ENCODE results near the gene PTCH1. TPM values are rescaled to one million over a fixed set of nuclear protein-coding genes. Genes with fewer than 3 reads are reported as not detected.

Gene PTCH1
- polyA plus RNA-seq, 1 donor (not counting 4 experiments of a cell fraction or from before 2014, with no cell fraction given), result 1.7 TPM

DNA sequence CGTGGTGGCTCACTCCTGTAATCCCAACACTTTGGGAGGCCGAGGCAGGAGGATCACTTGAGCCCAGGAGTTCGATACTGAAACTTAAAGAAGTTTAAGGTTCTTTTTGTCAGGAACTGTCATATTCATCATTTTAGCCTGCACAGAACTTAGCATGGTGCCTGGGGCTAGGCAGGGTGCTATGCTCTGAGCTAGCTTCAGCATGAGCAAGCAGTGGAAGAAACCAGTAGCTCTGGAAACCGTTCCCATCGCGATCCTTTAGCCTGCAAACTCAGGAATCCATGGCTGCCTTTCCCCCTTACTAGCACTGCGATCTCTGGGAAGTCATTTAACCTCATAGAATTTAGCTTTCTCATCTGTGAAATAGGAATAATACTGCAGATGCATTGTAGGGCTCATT is 80.4 kb downstream of the PTCH1 start:
- Histone ChIP-seq H3K4me2 (ENCODE audit: control insufficient read depth, extremely low read depth, insufficient read depth, low read depth, low read length) (no peak overlapping the region), H3K4me1 (ENCODE audit: control insufficient read depth, extremely low read depth, insufficient read depth, low read length) (no peaks in the 10 kb centered on the region)

GRCh38 chr9:95435074-95435728 is 81.6 kb downstream of the PTCH1 start:
- Histone ChIP-seq H3K9me3 (ENCODE audit: control insufficient read depth, low read depth, low read length) (no peaks in the 10 kb centered on the region), H2AFZ (ENCODE audit: control insufficient read depth, low read length) (no peak overlapping the region), H3K27ac (ENCODE audit: control insufficient read depth, insufficient read depth, low read length) (no peak overlapping the region), H4K20me1 (ENCODE audit: control insufficient read depth, extremely low read depth, insufficient read depth, low read length) (no peaks in the 10 kb centered on the region), H3K9me1 (ENCODE audit: control insufficient read depth, extremely low read depth, insufficient read depth, low read length) (no peaks in the 10 kb centered on the region), H3K9ac (ENCODE audit: control insufficient read depth, extremely low read depth, insufficient read depth, low read length) (no peak overlapping the region), H3K4me2 (ENCODE audit: control insufficient read depth, extremely low read depth, insufficient read depth, low read depth, low read length) (no peak overlapping the region), H3K79me2 (ENCODE audit: control insufficient read depth, insufficient read depth, low read length) (no peaks in the 10 kb centered on the region), H3K27me3 (ENCODE audit: control insufficient read depth, extremely low read depth, insufficient read depth, low read length) (no peaks in the 10 kb centered on the region), H3K4me1 (ENCODE audit: control insufficient read depth, extremely low read depth, insufficient read depth, low read length) (no peaks in the 10 kb centered on the region), H3K4me3 (ENCODE audit: control insufficient read depth in 2 of 3, extremely low read depth in 1 of 3, insufficient read depth in 2 of 3, low read depth in 1 of 3, low read length in 3 of 3) (no peak overlapping the region), H3K36me3 (ENCODE audit: control insufficient read depth in 2 of 2, extremely low read depth in 1 of 2, insufficient read depth in 2 of 2, low read length in 2 of 2) (no peaks in the 10 kb centered on the region)
- DNase-seq (ENCODE audit: low read depth, low spot score) (no peak), FAIRE-seq (no peak)
- TF ChIP-seq CTCF (optimal IDR thresholded peaks at IDR 0.05 in 1 of 3, IDR thresholded peaks at IDR 0.05 in 1 of 3, conservative IDR thresholded peaks at IDR 0.05 in 1 of 3; ENCODE audit: extremely low read depth in 1 of 3, insufficient read depth in 2 of 3, low read length in 3 of 3), result no peak
- no peak for TF ChIP-seq EZH2 (IDR thresholded peaks at IDR 0.05; ENCODE audit: low read length)
- dilution Hi-C loops (cut with MboI; ENCODE audit: extremely low pct_ligation_motif_present, low sequenced_read_pairs), result no loop called here

More for the DNA sequence above, 80.4 kb downstream of the PTCH1 start:
- Histone ChIP-seq H2AFZ (ENCODE audit: control insufficient read depth, low read length) (no peak overlapping the region), H3K36me3 (ENCODE audit: control insufficient read depth in 2 of 2, extremely low read depth in 1 of 2, insufficient read depth in 2 of 2, low read length in 2 of 2) (no peaks in the 10 kb centered on the region), H3K9me1 (ENCODE audit: control insufficient read depth, extremely low read depth, insufficient read depth, low read length) (no peaks in the 10 kb centered on the region), H4K20me1 (ENCODE audit: control insufficient read depth, extremely low read depth, insufficient read depth, low read length) (no peaks in the 10 kb centered on the region), H3K79me2 (ENCODE audit: control insufficient read depth, insufficient read depth, low read length) (no peaks in the 10 kb centered on the region), H3K27me3 (ENCODE audit: control insufficient read depth, extremely low read depth, insufficient read depth, low read length) (no peaks in the 10 kb centered on the region), H3K9me3 (ENCODE audit: control insufficient read depth, low read depth, low read length) (no peaks in the 10 kb centered on the region), H3K4me3 (ENCODE audit: control insufficient read depth in 2 of 3, extremely low read depth in 1 of 3, insufficient read depth in 2 of 3, low read depth in 1 of 3, low read length in 3 of 3) (no peak overlapping the region), H3K9ac (ENCODE audit: control insufficient read depth, extremely low read depth, insufficient read depth, low read length) (no peak overlapping the region), H3K27ac (ENCODE audit: control insufficient read depth, insufficient read depth, low read length) (no peak overlapping the region)
- TF ChIP-seq CTCF (optimal IDR thresholded peaks at IDR 0.05 in 1 of 3, IDR thresholded peaks at IDR 0.05 in 1 of 3, conservative IDR thresholded peaks at IDR 0.05 in 1 of 3; ENCODE audit: extremely low read depth in 1 of 3, insufficient read depth in 2 of 3, low read length in 3 of 3), result no peak
- TF ChIP-seq EZH2 (IDR thresholded peaks at IDR 0.05; ENCODE audit: low read length), result no peak
- DNase-seq (ENCODE audit: low read depth, low spot score), result no peak
- FAIRE-seq, result no peak
- dilution Hi-C loops (cut with MboI; ENCODE audit: extremely low pct_ligation_motif_present, low sequenced_read_pairs), result no loop called here

Data from keratinocyte (primary cell).